Fibroblast of skin of right quadriceps (primary cell): ENCODE data around the gene STK32B.
"Not testable (repeated sequence)": the region's sequence is repeated elsewhere in the genome, so short reads cannot be mapped to it uniquely, and the experiment has no call there.

Experiments used
- DNase-seq: peaks from one replicate; pipeline ENCODE4 v3.0.0-alpha.2; 2013

The STK32B gene

GRCh38 chr4:5278213-5278612 is 226.9 kb downstream of the STK32B start:
- DNase-seq = no peak

GRCh38 chr4:5280069-5280468 is 228.8 kb downstream of the STK32B start:
- not testable (repeated sequence) for DNase-seq

GRCh38 chr4:5280828-5281227 is 229.5 kb downstream of the STK32B start:
- DNase-seq = no peak

- no peak for DNase-seq
Observed at GRCh38 chr4:5283837-5284236, 232.6 kb downstream of the STK32B start.

- DNase-seq = peak; percentile 2
Observed at GRCh38 chr4:5284517-5284916, 233.2 kb downstream of the STK32B start.

GRCh38 chr4:5292101-5292500 is 240.8 kb downstream of the STK32B start:
- DNase-seq = peak; percentile 44

- DNase-seq = not testable (repeated sequence)
Observed at GRCh38 chr4:5298000-5298787, 246.9 kb downstream of the STK32B start.

- no peak for DNase-seq
Observed at GRCh38 chr4:5300283-5300682, 249.0 kb downstream of the STK32B start.

- DNase-seq = no peak
Observed at GRCh38 chr4:5307928-5308327, 256.6 kb downstream of the STK32B start.

GRCh38 chr4:5322321-5322720 is 271.0 kb downstream of the STK32B start:
- no peak for DNase-seq

- no peak for DNase-seq
Observed at GRCh38 chr4:5330339-5330989, 279.2 kb downstream of the STK32B start.

GRCh38 chr4:5337731-5338130 is 286.5 kb downstream of the STK32B start:
- DNase-seq = peak; percentile 44

GRCh38 chr4:5338531-5338930 is 287.3 kb downstream of the STK32B start:
- peak; percentile 70 for DNase-seq

GRCh38 chr4:5340991-5341451 is 289.7 kb downstream of the STK32B start:
- DNase-seq = peak; percentile 60

GRCh38 chr4:5341526-5341925 is 290.2 kb downstream of the STK32B start:
- DNase-seq = no peak

GRCh38 chr4:5355846-5356245 is 304.6 kb downstream of the STK32B start:
- DNase-seq = no peak

- peak; percentile 65 for DNase-seq
Observed at GRCh38 chr4:5357870-5358269, 306.6 kb downstream of the STK32B start.

- peak; percentile 42 for DNase-seq
Observed at GRCh38 chr4:5361968-5362367, 310.7 kb downstream of the STK32B start.

- no peak for DNase-seq
Observed at GRCh38 chr4:5364406-5364805, 313.1 kb downstream of the STK32B start.

- DNase-seq = peak; percentile 96
Observed at GRCh38 chr4:5365071-5366008, 314.1 kb downstream of the STK32B start.

- no peak for DNase-seq
Observed at GRCh38 chr4:5366009-5366386, 314.7 kb downstream of the STK32B start.

- peak; percentile 68 for DNase-seq
Observed at GRCh38 chr4:5366421-5366820, 315.1 kb downstream of the STK32B start.

- no peak for DNase-seq
Observed at GRCh38 chr4:5368426-5368825, 317.1 kb downstream of the STK32B start.
